Right lobe of liver (tissue), 6 donors: ENCODE data around the gene SLC25A47. TPM values are rescaled to one million over a fixed set of nuclear protein-coding genes. Genes with fewer than 3 reads are reported as not detected.
A peak's percentile ranks its signal among the peaks of the same experiment; 100 is the strongest.

Experiments used
- ATAC-seq, 4 donors: fragments of 200-7000 bp; cut with Tn5 transposase; one replicate each; pipeline ENCODE4 v1.9.1; 2020; ENCODE audit warnings: mild to moderate bottlenecking in 4 of 4, moderate library complexity in 4 of 4
- DNase-seq, 3 donors: peaks; one replicate each; pipeline ENCODE4 v3.0.0-alpha.2; 2020
- H3K27ac ChIP-seq, 3 donors: fragments of 200-600 bp; one replicate each; pipeline ENCODE4 v1.8.0; 2022
- H3K27me3 ChIP-seq, 2 donors: fragments of 200-600 bp; one replicate each; pipeline ENCODE4 v1.8.0; 2022
- H3K36me3 ChIP-seq, 4 donors: fragments of 200-600 bp; sonication (generic) in 1 of 4; one replicate each; pipeline versions ENCODE4 v1.5.1 to v1.8.0; 2017 to 2022; ENCODE audit warnings: control low read depth in 1 of 4
- H3K4me1 ChIP-seq, 4 donors: fragments of 200-600 bp; sonication (generic) in 1 of 4; one replicate each; pipeline versions ENCODE4 v1.5.1 to v1.8.0; 2017 to 2022; ENCODE audit warnings: control low read depth in 1 of 4
- H3K4me3 ChIP-seq, 3 donors: fragments of 200-600 bp; one replicate each; pipeline ENCODE4 v1.8.0; 2022
- H3K9me3 ChIP-seq, 4 donors: fragments of 200-600 bp; sonication (generic) in 1 of 4; one replicate each; pipeline versions ENCODE4 v1.5.1 to v1.8.0; 2017 to 2022; ENCODE audit warnings: control low read depth in 1 of 4
- POLR2A ChIP-seq: fragments of 450-650 bp; IDR thresholded peaks from one replicate; pipeline ENCODE4 v1.6.1; 2017; ENCODE audit warnings: antibody characterized with exemption, mild to moderate bottlenecking
- WGBS: methylation state at CpG from one replicate; pipeline ENCODE4 v1.1.6; 2018; ENCODE audit warnings: low coverage, low lambda C conversion rate; ENCODE audit not compliant: insufficient coverage; ENCODE audit errors: missing lambda C conversion rate; 5-methylcytosine and 5-hydroxymethylcytosine counted together
- intact Hi-C, 2 donors: fragments of 100-400 bp; cut with DNase I; formaldehyde crosslinking; loops; one replicate each; pipeline versions ENCODE4 v1.11.2 to v1.14.1; 2022
- total RNA-seq, 6 experiments: library from RNA; depleted of rRNA in 2 of 6; stranded (reverse); fragments of >200 nt in 2 of 6; fragmentation: NEBNext Ultra II Directional in 3 of 6; extraction: Animal tissue kit (Norgen Biotek cat#: 25700) in 3 of 6; gene quantifications; one replicate each; pipeline versions ENCODE4 v1.1.0 to v1.2.4, GENCODE V29; 2016 to 2023
- TF ChIP-seq, protein P1 (sequence below), 4 donors: fragments of 200-600 bp in 3 of 4; fragments of 450-650 bp in 1 of 4; IDR thresholded peaks; one replicate each; pipeline versions ENCODE4 v1.5.1 to v1.8.0; 2016 to 2022; ENCODE audit warnings: antibody characterized with exemption in 4 of 4, mild to moderate bottlenecking in 2 of 4
- donor health status: DM: no; HTN: yes; CAD: no.
- donor health status: DM: no; HTN: no; CAD: no.
- donor health status: DM: no; HTN: no; CAD: no.
- donor health status: DM: no; HTN: yes; CAD: no.
- donor health status: DM: no; HTN: yes; CAD: no.

SLC25A47 gene
- total RNA-seq, 6 experiments from 2014 or later: 74.8 to 378 (median 229) TPM

DNA sequence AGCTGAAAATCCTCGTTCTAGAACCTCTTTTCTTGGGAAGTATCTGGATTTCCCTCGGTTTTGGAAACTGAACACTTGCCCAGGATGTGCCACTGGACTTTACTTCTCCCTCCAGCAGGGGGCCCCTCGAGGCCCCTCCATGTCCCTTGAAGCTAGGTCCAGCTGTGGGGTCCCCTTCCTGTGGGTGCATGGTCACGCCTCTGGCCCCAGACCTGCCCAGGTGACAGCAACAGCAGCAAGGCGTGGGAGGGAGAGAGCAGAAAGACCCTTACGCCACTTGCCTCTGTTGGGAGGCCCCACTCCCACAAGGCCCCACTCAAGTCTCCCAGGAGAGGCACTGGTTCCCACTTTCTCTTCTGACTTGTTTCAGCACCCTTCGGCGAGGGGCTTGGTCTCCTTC is 20.0 kb upstream of the SLC25A47 start:
- no peaks in the 10 kb centered on the region for H3K36me3 ChIP-seq
- DNase-seq (no peak), ATAC-seq (no peak)
- no peaks in the 10 kb centered on the region for H3K9me3 ChIP-seq
- H3K4me1 ChIP-seq: peaks cover 0 to 17% (median 4%) of the 10 kb centered on the region in 4 donors
- no peak overlapping the region for H3K4me3 ChIP-seq
- no peak overlapping the region for H3K27ac ChIP-seq
- 20% methylated on average over 3 of the region's 8 CpGs for WGBS
- no peak for TF ChIP-seq POLR2A
- TF ChIP-seq, protein P1, sequence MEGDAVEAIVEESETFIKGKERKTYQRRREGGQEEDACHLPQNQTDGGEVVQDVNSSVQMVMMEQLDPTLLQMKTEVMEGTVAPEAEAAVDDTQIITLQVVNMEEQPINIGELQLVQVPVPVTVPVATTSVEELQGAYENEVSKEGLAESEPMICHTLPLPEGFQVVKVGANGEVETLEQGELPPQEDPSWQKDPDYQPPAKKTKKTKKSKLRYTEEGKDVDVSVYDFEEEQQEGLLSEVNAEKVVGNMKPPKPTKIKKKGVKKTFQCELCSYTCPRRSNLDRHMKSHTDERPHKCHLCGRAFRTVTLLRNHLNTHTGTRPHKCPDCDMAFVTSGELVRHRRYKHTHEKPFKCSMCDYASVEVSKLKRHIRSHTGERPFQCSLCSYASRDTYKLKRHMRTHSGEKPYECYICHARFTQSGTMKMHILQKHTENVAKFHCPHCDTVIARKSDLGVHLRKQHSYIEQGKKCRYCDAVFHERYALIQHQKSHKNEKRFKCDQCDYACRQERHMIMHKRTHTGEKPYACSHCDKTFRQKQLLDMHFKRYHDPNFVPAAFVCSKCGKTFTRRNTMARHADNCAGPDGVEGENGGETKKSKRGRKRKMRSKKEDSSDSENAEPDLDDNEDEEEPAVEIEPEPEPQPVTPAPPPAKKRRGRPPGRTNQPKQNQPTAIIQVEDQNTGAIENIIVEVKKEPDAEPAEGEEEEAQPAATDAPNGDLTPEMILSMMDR (IDR thresholded peaks at IDR 0.05): peak; percentile 45 to 66 (median 60)
- intact Hi-C loops: loop anchor here (5.0 to 10.0 kb wide), 2 partner anchors 72 to 74 kb away; partner anchors contain the start of gene WDR25 (in 2 of the 2)
- no peaks in the 10 kb centered on the region for H3K27me3 ChIP-seq

DNA sequence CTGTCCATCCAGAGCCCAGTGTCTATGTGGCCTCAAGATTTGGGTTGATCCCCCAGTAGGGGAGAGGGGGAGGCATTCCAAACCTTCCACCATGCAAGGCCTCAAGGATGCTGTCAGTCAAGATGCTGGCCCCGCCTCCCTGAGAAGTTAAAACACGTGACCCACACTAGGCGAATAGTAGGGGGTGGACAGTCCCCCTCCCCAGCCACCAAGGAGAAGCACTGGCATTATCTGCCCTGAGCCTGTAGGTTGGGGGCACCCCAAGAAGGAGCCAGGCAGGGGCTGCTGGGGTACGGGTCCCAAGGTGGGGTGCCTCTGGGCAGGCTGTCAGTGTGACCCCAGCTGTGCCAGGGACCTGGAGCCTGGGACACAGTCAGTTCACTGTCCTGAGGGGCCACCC is 19.2 kb upstream of the SLC25A47 start:
- Histone ChIP-seq H3K4me1 (peaks cover 0 to 17% (median 6%) of the 10 kb centered on the region in 4 donors), H3K4me3 (no peak overlapping the region), H3K27me3 (no peaks in the 10 kb centered on the region), H3K9me3 (no peaks in the 10 kb centered on the region), H3K27ac (no peak overlapping the region), H3K36me3 (no peaks in the 10 kb centered on the region)
- 44% methylated on average over 3 of the region's 4 CpGs for WGBS
- no peak for DNase-seq
- intact Hi-C loops: loop anchor here (5.0 to 10.0 kb wide), 2 partner anchors 71 to 73 kb away; partner anchors contain the start of gene WDR25 (in 2 of the 2)
- ATAC-seq: no peak
- TF ChIP-seq, protein P1 (IDR thresholded peaks at IDR 0.05): no peak
- TF ChIP-seq POLR2A: no peak

DNA sequence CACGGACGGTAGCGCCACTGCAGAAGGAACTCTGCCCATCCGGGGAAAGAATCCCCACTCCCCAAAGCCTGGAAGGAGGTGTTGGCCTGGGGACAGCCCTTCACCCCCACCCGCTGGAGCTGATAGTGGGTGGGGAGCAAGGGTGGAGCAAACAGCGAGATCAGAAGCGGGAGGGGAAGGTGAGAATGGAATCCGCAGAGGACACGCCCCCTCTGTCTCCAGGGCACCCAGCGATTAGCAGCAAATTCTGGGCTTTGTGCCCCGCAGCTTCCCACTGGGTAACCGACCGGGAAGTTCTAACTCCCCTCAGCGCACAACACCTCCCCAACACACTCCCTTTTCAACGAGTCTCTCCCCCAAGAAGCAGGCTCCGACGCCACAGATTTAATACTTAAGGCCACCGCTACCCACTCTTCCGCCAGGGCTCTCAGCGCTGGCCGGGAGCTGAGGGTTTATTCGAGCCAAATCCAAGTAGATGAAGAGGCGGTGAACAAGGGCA is 18.3 kb upstream of the SLC25A47 start:
- Histone ChIP-seq H3K4me3 (peak overlapping the region; percentile 70 to 89 (median 89)), H3K4me1 (peaks cover 0 to 17% (median 6%) of the 10 kb centered on the region in 4 donors)
- 11% methylated on average over 23 of the region's 23 CpGs for WGBS

GRCh38 chr14:100305324-100306100 is 17.6 kb upstream of the SLC25A47 start:
- peak in 3 of 4 donors; percentile 0 to 13 (median 7) for ATAC-seq
- peak in 1 of 3 donors; percentile 56 for DNase-seq
- Histone ChIP-seq H3K9me3 (no peaks in the 10 kb centered on the region), H3K27me3 (no peaks in the 10 kb centered on the region), H3K36me3 (no peaks in the 10 kb centered on the region), H3K27ac (peak overlapping the region in 2 of 3 donors; percentile 67 to 82), H3K4me3 (peak overlapping the region; percentile 70 to 89 (median 89)), H3K4me1 (peaks cover 0 to 17% (median 6%) of the 10 kb centered on the region in 4 donors)
- intact Hi-C loops: loop anchor here in 1 of 2 donors (10.0 kb wide), 1 partner anchor 69 kb away; the partner anchor contains the start of gene WDR25
- WGBS: 2% methylated on average over 7 of the region's 65 CpGs
- TF ChIP-seq, protein P1 (IDR thresholded peaks at IDR 0.05): no peak
- TF ChIP-seq POLR2A: no peak

More for the DNA sequence above, 18.3 kb upstream of the SLC25A47 start:
- DNase-seq (peak in 2 of 3 donors; percentile 70 to 74), ATAC-seq (peak; percentile 1 to 34 (median 18))
- Histone ChIP-seq H3K36me3 (no peaks in the 10 kb centered on the region), H3K27ac (peak overlapping the region in 2 of 3 donors; percentile 67 to 82), H3K9me3 (no peaks in the 10 kb centered on the region), H3K27me3 (no peaks in the 10 kb centered on the region)
- TF ChIP-seq, protein P1 (IDR thresholded peaks at IDR 0.05): no peak
- peak; percentile 13 for TF ChIP-seq POLR2A
- intact Hi-C loops: loop anchor here (5.0 to 10.0 kb wide), 2 partner anchors 70 to 72 kb away; partner anchors contain the start of gene WDR25 (in 2 of the 2)
